Hematopoietic multipotent progenitor cell treated with erythropoietin and hydrocortisone succinate and interleukin-3 and kit ligand, for 17 days (in vitro differentiated cells): ENCODE measurements around the gene CALD1.

Source experiments
- DNase-seq: peaks from one replicate; pipeline ENCODE4 v3.0.0-alpha.2; 2015; ENCODE audit warnings: low spot score

CALD1 gene

DNA sequence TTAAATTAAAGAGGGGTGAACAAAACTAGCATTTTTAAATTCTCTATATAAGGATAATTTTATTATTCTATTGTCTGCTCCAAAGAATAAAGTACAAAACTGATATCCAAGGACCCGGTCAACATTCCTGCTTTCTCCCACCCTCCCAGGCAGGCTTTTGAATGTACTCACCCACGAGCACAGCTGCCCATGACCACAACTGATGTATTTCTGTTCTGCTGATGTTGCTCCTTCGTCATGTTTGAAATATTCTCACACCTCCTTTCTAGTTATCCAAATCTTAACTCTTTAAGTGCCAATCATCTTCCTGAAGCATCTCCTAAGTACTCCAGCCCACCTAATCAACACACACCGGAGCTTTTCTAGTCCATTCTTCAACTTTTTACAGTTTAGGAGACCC is 46.7 kb downstream of the CALD1 start:
- DNase-seq = no peak

- no peak for DNase-seq
Measured at GRCh38 chr7:134827436-134827835, 48.0 kb downstream of the CALD1 start.

DNA sequence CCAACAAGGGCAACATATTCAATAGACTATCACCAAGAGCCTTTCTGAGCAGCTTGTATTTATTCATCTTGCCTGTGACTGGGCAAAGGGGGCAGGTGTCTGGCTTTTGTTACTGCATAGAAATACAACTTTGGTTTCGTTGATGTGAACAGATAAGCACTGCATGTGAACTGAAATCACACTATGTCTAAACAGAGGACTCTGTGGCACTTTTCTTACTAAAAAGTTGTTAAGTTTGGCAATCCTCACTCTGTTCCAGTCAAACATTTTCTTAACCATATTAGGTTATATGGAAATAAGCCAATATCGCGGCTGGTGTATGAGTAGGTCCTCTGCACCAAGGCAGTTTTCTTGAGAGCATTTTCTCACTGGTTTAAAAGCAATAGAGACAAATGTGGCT is 48.5 kb downstream of the CALD1 start:
- DNase-seq = no peak

GRCh38 chr7:134828361-134828760 is 48.9 kb downstream of the CALD1 start:
- no peak for DNase-seq

DNA sequence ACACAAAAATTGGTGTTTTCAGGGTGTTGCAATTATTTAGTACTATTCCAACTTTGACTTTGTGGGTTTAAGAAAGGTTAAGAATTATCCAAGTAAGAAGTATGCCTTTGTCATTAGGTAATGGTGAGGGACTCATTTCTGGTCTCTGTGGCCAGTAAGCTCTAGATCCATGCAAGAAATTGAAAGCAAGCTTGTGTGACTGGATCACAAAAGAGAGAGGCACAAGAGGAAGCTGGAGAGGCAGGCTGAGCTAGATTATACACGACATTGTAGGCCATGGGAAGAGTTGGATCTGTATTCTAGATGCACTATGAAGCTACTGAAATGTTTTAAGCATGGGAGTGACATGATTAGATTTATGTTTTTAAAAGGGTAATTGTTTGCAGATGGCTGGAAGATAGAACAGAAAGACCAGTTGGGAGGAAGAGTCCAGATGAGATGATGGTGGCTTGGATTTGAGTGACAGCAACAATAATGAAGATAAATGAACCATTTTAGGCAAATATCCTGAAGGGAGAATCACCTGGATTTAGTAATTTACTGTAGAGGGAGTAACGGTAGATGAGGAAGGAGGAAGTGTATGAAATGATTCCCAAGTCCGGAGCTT is 50.0 kb downstream of the CALD1 start:
- no peak for DNase-seq

- DNase-seq = no peak
Measured at GRCh38 chr7:134831862-134832261, 52.4 kb downstream of the CALD1 start.

DNA sequence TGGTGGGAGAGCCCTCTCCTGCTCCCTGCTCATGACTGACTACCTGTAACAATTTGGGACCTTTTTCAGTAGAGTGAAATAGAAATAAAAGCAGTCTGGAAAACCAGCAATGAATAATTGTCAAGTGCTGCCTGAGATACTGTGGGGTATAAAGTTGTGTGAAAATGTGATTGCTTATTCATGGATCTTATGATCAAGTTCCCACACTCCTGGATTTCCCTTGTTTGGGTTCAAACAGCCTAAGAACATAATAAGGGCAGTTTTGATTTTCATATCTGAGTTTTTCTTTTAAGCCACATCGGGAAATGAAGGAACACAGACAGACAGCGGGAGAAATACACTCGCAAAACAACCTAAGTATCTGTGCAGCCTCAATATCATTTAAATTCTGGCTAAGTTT is 52.9 kb downstream of the CALD1 start:
- DNase-seq = no peak

- peak; percentile 12 for DNase-seq
Measured at GRCh38 chr7:134834689-134835462, 55.4 kb downstream of the CALD1 start.

DNA sequence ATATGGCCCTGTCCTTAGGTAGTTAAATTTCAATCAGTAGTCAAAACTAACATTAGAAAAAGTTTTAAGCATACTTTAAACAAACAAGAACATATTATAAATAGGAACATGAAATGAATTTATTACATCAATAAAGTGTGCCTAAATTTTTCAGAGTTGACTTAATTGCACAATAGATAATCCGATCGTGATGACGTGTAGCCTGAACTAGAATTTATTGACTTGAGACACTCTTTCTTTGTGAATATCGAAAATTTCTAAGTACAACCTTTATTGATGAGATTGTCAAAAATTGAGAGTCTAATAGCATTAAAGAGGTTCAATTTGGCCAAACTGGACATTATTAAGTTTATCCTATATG is 56.0 kb downstream of the CALD1 start:
- no peak for DNase-seq

GRCh38 chr7:134836447-134836846 is 57.0 kb downstream of the CALD1 start:
- no peak for DNase-seq

- no peak for DNase-seq
Measured at GRCh38 chr7:134839298-134839697, 59.9 kb downstream of the CALD1 start.

- DNase-seq = no peak
Measured at GRCh38 chr7:134842062-134842461, 62.6 kb downstream of the CALD1 start.

DNA sequence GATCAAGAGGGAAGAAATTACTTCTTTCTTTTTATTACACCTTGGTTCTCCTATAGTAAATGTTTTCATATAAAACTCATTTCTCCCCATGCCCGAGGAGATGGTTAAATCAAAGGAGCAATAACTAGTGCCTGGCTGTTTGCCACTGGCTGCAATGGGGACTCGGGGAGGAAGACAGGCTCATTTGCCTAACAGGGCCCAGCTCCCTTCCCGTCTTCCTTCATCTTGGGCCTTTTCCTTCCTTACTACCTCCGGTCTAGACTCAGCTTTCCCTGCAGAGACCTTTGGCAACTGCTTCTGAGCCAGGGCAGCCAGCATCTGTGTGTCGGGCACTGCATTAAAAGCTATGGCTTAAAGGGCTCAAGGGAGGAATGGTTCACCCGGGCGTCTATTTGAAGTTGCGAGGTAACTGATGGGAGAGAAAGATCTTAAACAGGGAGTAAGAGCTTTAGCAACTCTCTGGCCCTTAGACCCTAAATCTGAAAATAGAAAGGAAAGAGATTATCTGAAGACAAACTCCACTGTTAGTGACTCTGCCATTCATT is 63.5 kb downstream of the CALD1 start:
- no peak for DNase-seq

- no peak for DNase-seq
Measured at GRCh38 chr7:134844200-134844599, 64.8 kb downstream of the CALD1 start.

- DNase-seq = no peak
Measured at GRCh38 chr7:134845461-134845860, 66.0 kb downstream of the CALD1 start.

- no peak for DNase-seq
Measured at GRCh38 chr7:134847851-134848588, 68.6 kb downstream of the CALD1 start.

- DNase-seq = no peak
Measured at GRCh38 chr7:134850066-134850465, 70.6 kb downstream of the CALD1 start.

- no peak for DNase-seq
Measured at GRCh38 chr7:134851141-134851540, 71.7 kb downstream of the CALD1 start.

DNA sequence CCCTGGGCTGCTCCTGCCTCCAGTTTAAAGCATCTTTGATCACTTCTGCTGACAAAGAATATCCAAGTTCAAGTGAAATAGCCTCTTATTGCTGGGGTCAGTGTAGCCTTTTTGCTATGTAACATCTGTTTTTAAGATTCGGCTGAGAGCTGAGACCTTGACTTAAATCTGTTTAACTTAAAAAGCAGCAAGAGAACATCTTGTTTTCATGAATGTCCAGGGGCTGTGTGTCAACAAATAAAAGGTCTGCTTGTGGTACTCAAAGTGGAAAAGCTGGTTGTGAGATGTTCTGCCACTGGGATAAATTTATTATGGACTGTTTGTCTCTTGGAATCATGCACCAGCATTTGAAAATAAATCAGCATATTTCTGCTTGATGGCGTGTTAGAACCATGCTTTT is 73.2 kb downstream of the CALD1 start:
- no peak for DNase-seq

DNA sequence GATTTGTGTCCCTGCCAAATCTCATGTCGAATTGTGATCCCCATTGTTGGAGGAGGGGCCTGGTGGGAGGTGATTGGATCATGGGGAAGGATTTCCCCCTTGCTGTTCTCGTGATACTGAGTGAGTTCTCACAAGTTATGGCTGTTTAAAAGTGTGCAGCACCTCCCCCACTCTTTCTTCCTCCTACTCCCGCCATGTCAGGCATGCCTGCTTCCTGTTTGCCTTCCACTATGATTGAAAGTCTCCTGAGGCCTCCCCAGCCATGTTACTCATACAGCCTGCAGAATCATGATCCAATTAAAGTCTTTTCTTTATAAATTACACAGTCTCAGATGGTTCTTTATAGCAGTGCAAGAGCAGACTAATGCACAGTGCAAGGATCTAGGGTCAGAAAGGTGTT is 75.4 kb downstream of the CALD1 start:
- DNase-seq = no peak

GRCh38 chr7:134855442-134855841 is 76.0 kb downstream of the CALD1 start:
- DNase-seq = no peak

DNA sequence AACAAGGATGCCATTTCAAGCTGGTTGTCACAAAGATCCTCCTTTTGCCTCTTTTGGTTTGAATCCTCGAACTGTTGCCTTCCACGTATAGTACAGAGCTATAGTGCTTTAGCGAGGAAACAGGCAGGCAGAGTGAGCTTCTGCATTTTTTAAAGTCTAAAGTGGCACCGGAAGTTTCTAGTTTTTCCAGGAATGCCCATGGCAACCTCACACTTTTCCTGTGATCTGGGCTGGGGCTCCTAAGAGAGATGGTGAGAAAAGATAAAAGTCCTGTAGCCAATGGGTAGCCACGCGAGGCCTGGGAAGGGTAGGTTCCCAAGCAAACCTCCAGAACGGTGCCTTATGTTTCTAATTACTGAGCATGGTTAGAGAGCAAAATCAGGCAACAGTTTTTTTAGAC is 76.7 kb downstream of the CALD1 start:
- DNase-seq = no peak

- no peak for DNase-seq
Measured at GRCh38 chr7:134856691-134857090, 77.3 kb downstream of the CALD1 start.
